HCT116 (cell line): Measurements from ENCODE around the gene LEFTY2. TPM values are rescaled to one million over a fixed set of nuclear protein-coding genes. Genes with fewer than 3 reads are reported as not detected.

Experiments used
- ATAC-seq: fragments of 200-7000 bp; cut with Tn5 transposase; 2 replicates; pipeline ENCODE4 v1.9.1; 2020; ENCODE audit warnings: mild to moderate bottlenecking, moderate library complexity
- BruUV-seq: library from RNA; stranded (reverse); fragments of 400-500 nt; replicated peaks from 2 replicates; lab custom pipeline; 2021; lab: Mats Ljungman, UMichigan
- CTCF ChIA-PET: fragments of 300-600 bp; sonication (Branson Sonifier 250); formaldehyde crosslinking; loops from one replicate; lab custom pipeline; 2021; ENCODE audit warnings: antibody characterized with exemption; lab: Charles Lee
- POLR2A ChIA-PET: fragments of 300-600, 350-600 bp; sonication (Branson Sonifier 250); formaldehyde crosslinking; loops from one replicate; lab custom pipeline; 2021; ENCODE audit warnings: antibody characterized with exemption; lab: Charles Lee
- RAD21 ChIA-PET, 2 experiments: fragments of 300-600 bp; sonication (Branson Sonifier 250); formaldehyde crosslinking; loops; one replicate each; lab custom pipeline; 2023; ENCODE audit warnings: low total read pairs in 2 of 2; ENCODE audit not compliant: uncharacterized antibody in 2 of 2, unreplicated experiment in 2 of 2, low non-redundant PET in 1 of 2; lab: Charles Lee
- DNase-seq: peaks from one replicate; pipeline ENCODE4 v3.0.0-alpha.2; 2010; ENCODE audit warnings: low read depth, low spot score
- H2AFZ ChIP-seq: fragments of 200-600 bp; shearing (Covaris generic), sonication (generic); 2 replicates; pipeline ENCODE4 v1.6.1; 2017; ENCODE audit warnings: low read depth, mixed run types, mixed read lengths, antibody characterized with exemption, low read length; ENCODE audit not compliant: poor library complexity, severe bottlenecking
- H3K27ac ChIP-seq: 2 replicates; pipeline ENCODE4 v1.5.1; 2012; ENCODE audit warnings: low read depth, low read length
- H3K27me3 ChIP-seq: fragments of 200-600 bp; sonication (generic); 2 replicates; pipeline ENCODE4 v1.6.1; 2016; ENCODE audit warnings: mixed run types, low read length, mixed read lengths; ENCODE audit not compliant: insufficient read depth
- H3K36me3 ChIP-seq, 2 experiments: fragments of 200-500 bp in 1 of 2; fragments of 200-600 bp in 1 of 2; sonication (Bioruptor generic) in 1 of 2; sonication (generic) in 1 of 2; 2 replicates each; pipeline versions ENCODE4 v1.5.1 to v1.6.1; 2014 to 2016; ENCODE audit warnings: low read length in 2 of 2, inconsistent platforms in 1 of 2, mixed read lengths in 1 of 2, mixed run types in 1 of 2; ENCODE audit not compliant: insufficient read depth in 2 of 2, control insufficient read depth in 1 of 2
- H3K4me1 ChIP-seq, 2 experiments: fragments of 200-600 bp in 1 of 2; sonication (generic) in 1 of 2; 2 replicates each; pipeline versions ENCODE4 v1.5.1 to v1.6.1; 2012 to 2017; ENCODE audit warnings: low read length in 2 of 2, inconsistent platforms in 1 of 2, mild to moderate bottlenecking in 1 of 2, mixed read lengths in 1 of 2, mixed run types in 1 of 2, moderate library complexity in 1 of 2; ENCODE audit not compliant: insufficient read depth in 2 of 2, control insufficient read depth in 1 of 2
- H3K4me2 ChIP-seq: fragments of 200-600 bp; sonication (generic); 2 replicates; pipeline ENCODE4 v1.6.1; 2017; ENCODE audit warnings: mixed run types, low read length, mixed read lengths
- H3K4me3 ChIP-seq, 2 experiments: fragments of 200-600 bp in 1 of 2; sonication (generic) in 1 of 2; replicated peaks in 1 of 2; 2 replicates each; pipeline ENCODE4 v1.5.1; 2011 to 2016; ENCODE audit warnings: low read length in 2 of 2, control low read depth in 1 of 2, low read depth in 1 of 2, mild to moderate bottlenecking in 1 of 2, mixed read lengths in 1 of 2, mixed run types in 1 of 2
- H3K79me2 ChIP-seq: fragments of 200-600 bp; sonication (generic); 2 replicates; pipeline ENCODE4 v1.6.1; 2017; ENCODE audit warnings: mild to moderate bottlenecking, mixed run types, low read length, moderate library complexity, mixed read lengths; ENCODE audit not compliant: insufficient read depth
- H3K9ac ChIP-seq: fragments of 200-600 bp; sonication (generic); 2 replicates; pipeline ENCODE4 v1.6.1; 2016; ENCODE audit warnings: low read length, mixed read lengths
- H3K9me2 ChIP-seq: fragments of 200-600 bp; sonication (generic), shearing (Covaris generic); 2 replicates; pipeline ENCODE4 v1.6.1; 2017; ENCODE audit warnings: mixed run types, mild to moderate bottlenecking, moderate library complexity; ENCODE audit not compliant: insufficient read depth
- H3K9me3 ChIP-seq, 2 experiments: fragments of 200-500 bp in 1 of 2; fragments of 200-600 bp in 1 of 2; sonication (Bioruptor generic) in 1 of 2; sonication (generic) in 1 of 2; 2 replicates each; pipeline ENCODE4 v1.6.1; 2014 to 2017; ENCODE audit warnings: low read length in 2 of 2, mixed read lengths in 2 of 2, inconsistent platforms in 1 of 2, low read depth in 1 of 2, mild to moderate bottlenecking in 1 of 2, mixed run types in 1 of 2, moderate library complexity in 1 of 2; ENCODE audit not compliant: control insufficient read depth in 1 of 2, insufficient read depth in 1 of 2
- H4K20me1 ChIP-seq: fragments of 200-600 bp; sonication (generic), shearing (Covaris generic); 2 replicates; pipeline ENCODE4 v1.6.1; 2017; ENCODE audit warnings: mixed run types, mild to moderate bottlenecking, moderate library complexity; ENCODE audit not compliant: insufficient read depth
- EZH2phosphoT487 ChIP-seq: fragments of 200-600 bp; IDR thresholded peaks from 2 replicates; pipeline ENCODE4 v1.6.1; 2018; ENCODE audit warnings: antibody characterized with exemption, borderline replicate concordance
- JUND ChIP-seq: IDR thresholded peaks from 2 replicates; pipeline ENCODE4 v1.6.1; 2012
- POLR2AphosphoS5 ChIP-seq: IDR thresholded peaks from 2 replicates; pipeline ENCODE4 v1.6.1; 2011; ENCODE audit warnings: mild to moderate bottlenecking, low read depth, low read length, moderate library complexity
- SP1 ChIP-seq: IDR thresholded peaks from 2 replicates; pipeline ENCODE4 v1.6.1; 2012; ENCODE audit warnings: low read depth
- ZBTB33 ChIP-seq: IDR thresholded peaks from 2 replicates; pipeline ENCODE4 v1.6.1; 2011; ENCODE audit warnings: mild to moderate bottlenecking, low read length, moderate library complexity; ENCODE audit not compliant: insufficient replicate concordance; ENCODE audit errors: extremely low read depth
- intact Hi-C: fragments of 100-400 bp; cut with micrococcal nuclease; formaldehyde crosslinking; loops from 2 replicates; pipeline ENCODE4 v1.10.0; 2022
- total RNA-seq: library from RNA; stranded (reverse); gene quantifications from one replicate; pipeline ENCODE4 v1.2.1, GENCODE V29; 2021; ENCODE audit not compliant: unreplicated experiment
- TF ChIP-seq, protein P1 (sequence below): IDR thresholded peaks from 2 replicates; pipeline ENCODE4 v1.6.1; 2012

The LEFTY2 gene
- total RNA-seq, 1 experiment from 2014 or later: not detected

- BruUV-seq: no TSS peak
- ChIA-PET RAD21 (interaction anchor here in 1 of 2 experiments (0.6 kb wide), 1 partner anchor 173 kb away, joined by 3 read pairs; no protein-coding TSS in a partner anchor), CTCF (no interaction called here), POLR2A (interaction anchor here (1.3 kb wide), 1 partner anchor 16 kb away, joined by 3 read pairs; the partner anchor contains the start of gene PYCR2)
- no peak overlapping the region for H3K4me3 ChIP-seq
- no peaks in the 10 kb centered on the region for H4K20me1 ChIP-seq
- H3K4me2 ChIP-seq: no peak overlapping the region
- no peak overlapping the region for H3K27ac ChIP-seq
- H3K36me3 ChIP-seq: no peaks in the 10 kb centered on the region
- H3K9ac ChIP-seq: no peak overlapping the region
- no peaks in the 10 kb centered on the region for H3K79me2 ChIP-seq
- peaks cover 0 to 11% of the 10 kb centered on the region in 2 experiments; a peak in 3 of 4 replicates for H3K4me1 ChIP-seq
- TF ChIP-seq, protein P1, sequence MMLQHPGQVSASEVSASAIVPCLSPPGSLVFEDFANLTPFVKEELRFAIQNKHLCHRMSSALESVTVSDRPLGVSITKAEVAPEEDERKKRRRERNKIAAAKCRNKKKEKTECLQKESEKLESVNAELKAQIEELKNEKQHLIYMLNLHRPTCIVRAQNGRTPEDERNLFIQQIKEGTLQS: no peak
- TF ChIP-seq ZBTB33 (no peak), SP1 (no peak)
- no peak overlapping the region for H2AFZ ChIP-seq
- DNase-seq: no peak
- H3K9me3 ChIP-seq: no peaks in the 10 kb centered on the region
- no peaks in the 10 kb centered on the region for H3K9me2 ChIP-seq
- no peak for ATAC-seq
- no peaks in the 10 kb centered on the region for H3K27me3 ChIP-seq
- intact Hi-C loops: no loop called here
Measured at GRCh38 chr1:225908013-225908640, 32.9 kb downstream of the LEFTY2 start.

- RAD21 ChIA-PET: no interaction called here
- H2AFZ ChIP-seq: no peak overlapping the region
- DNase-seq: no peak
- no peak overlapping the region for H3K27ac ChIP-seq
- ATAC-seq: no peak
- no peaks in the 10 kb centered on the region for H3K79me2 ChIP-seq
- H4K20me1 ChIP-seq: no peaks in the 10 kb centered on the region
- no peak overlapping the region for H3K4me2 ChIP-seq
- POLR2A ChIA-PET: no interaction called here
- peaks cover 0 to 11% of the 10 kb centered on the region in 2 experiments; a peak in 3 of 4 replicates for H3K4me1 ChIP-seq
- H3K9me2 ChIP-seq: no peaks in the 10 kb centered on the region
- CTCF ChIA-PET: no interaction called here
- TF ChIP-seq SP1 (no peak), JUND (no peak), POLR2AphosphoS5 (no peak), EZH2phosphoT487 (no peak)
- H3K27me3 ChIP-seq: no peaks in the 10 kb centered on the region
- no peaks in the 10 kb centered on the region for H3K36me3 ChIP-seq
- intact Hi-C loops: no loop called here
- H3K9me3 ChIP-seq: no peaks in the 10 kb centered on the region
- no peak overlapping the region for H3K9ac ChIP-seq
- no peak overlapping the region for H3K4me3 ChIP-seq
- no TSS peak for BruUV-seq
Measured at GRCh38 chr1:225907341-225907740, 33.7 kb downstream of the LEFTY2 start.
